Right atrium auricular region (tissue), 2 donors: ENCODE measurements around the gene EFEMP2. TPM values are rescaled to one million over a fixed set of nuclear protein-coding genes. Genes with fewer than 3 reads are reported as not detected.

Source experiments
- DNase-seq: peaks from one replicate; pipeline ENCODE4 v3.0.0-alpha.2; 2019; ENCODE audit warnings: low spot score
- H3K27ac ChIP-seq, 2 donors: fragments of 200-600 bp; sonication (generic); 1 replicate in 1 of 2; 2 replicates in 1 of 2; pipeline ENCODE4 v1.5.1; 2016 to 2019
- H3K27me3 ChIP-seq, 2 donors: fragments of 200-600 bp; sonication (generic); one replicate each; pipeline versions ENCODE4 v1.5.1 to v1.6.0; 2017 to 2019
- H3K36me3 ChIP-seq: fragments of 200-600 bp; sonication (generic); one replicate; pipeline ENCODE4 v1.5.1; 2016
- H3K4me1 ChIP-seq, 2 donors: fragments of 200-600 bp; sonication (generic); one replicate each; pipeline versions ENCODE4 v1.5.1 to v1.6.0; 2017 to 2019
- H3K4me3 ChIP-seq, 2 donors: fragments of 200-600 bp; sonication (generic); 1 replicate in 1 of 2; 2 replicates in 1 of 2; pipeline ENCODE4 v1.5.1; 2017 to 2019; ENCODE audit warnings: mild to moderate bottlenecking in 1 of 2, moderate library complexity in 1 of 2
- H3K9me3 ChIP-seq, 2 donors: fragments of 200-600 bp; sonication (generic); one replicate each; pipeline ENCODE4 v1.5.1; 2019
- total RNA-seq, 2 donors: library from RNA; depleted of rRNA; stranded (reverse); fragments of >200 nt; gene quantifications; one replicate each; pipeline ENCODE4 v1.1.0, GENCODE V29; 2016
- TF ChIP-seq, protein P1 (sequence below), 2 donors: fragments of 200-600 bp; sonication (generic); IDR thresholded peaks; one replicate each; pipeline ENCODE4 v1.5.1; 2019; ENCODE audit warnings: antibody characterized with exemption in 2 of 2

EFEMP2 gene
- total RNA-seq, 2 donors from 2014 or later = 117 to 156 TPM

DNA sequence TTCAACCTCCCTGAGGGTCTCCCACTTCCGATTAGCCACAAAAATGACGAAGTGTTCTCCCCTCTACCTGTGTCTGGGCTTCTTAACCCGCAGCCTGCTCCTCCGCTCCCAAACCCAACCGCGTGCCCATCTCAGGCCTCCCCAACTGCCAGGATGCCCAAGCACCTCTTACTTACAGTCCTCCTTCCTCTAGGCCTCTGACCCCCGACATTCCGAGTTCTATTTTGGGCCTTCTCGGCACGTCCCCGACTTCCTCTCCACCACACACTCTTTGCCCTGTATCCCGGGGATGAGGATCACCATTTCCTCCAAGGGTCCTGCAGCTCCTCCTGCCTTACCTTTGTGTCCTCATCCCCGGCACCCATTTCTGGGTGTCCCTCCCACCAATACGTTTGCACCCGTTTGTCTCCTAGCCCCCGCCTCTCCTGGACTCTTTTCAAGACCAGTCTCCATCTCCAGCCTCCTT, 12.8 kb downstream of the EFEMP2 start:
- peaks cover 0 to 67% of the 10 kb centered on the region in 2 donors for H3K4me1 ChIP-seq
- TF ChIP-seq, protein P1, sequence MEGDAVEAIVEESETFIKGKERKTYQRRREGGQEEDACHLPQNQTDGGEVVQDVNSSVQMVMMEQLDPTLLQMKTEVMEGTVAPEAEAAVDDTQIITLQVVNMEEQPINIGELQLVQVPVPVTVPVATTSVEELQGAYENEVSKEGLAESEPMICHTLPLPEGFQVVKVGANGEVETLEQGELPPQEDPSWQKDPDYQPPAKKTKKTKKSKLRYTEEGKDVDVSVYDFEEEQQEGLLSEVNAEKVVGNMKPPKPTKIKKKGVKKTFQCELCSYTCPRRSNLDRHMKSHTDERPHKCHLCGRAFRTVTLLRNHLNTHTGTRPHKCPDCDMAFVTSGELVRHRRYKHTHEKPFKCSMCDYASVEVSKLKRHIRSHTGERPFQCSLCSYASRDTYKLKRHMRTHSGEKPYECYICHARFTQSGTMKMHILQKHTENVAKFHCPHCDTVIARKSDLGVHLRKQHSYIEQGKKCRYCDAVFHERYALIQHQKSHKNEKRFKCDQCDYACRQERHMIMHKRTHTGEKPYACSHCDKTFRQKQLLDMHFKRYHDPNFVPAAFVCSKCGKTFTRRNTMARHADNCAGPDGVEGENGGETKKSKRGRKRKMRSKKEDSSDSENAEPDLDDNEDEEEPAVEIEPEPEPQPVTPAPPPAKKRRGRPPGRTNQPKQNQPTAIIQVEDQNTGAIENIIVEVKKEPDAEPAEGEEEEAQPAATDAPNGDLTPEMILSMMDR (IDR thresholded peaks at IDR 0.05) = no peak
- H3K4me3 ChIP-seq = peak overlapping the region; percentile 64 to 98
- H3K27ac ChIP-seq = peak overlapping the region; percentile 96
- peak; percentile 67 for DNase-seq
- no peaks in the 10 kb centered on the region for H3K27me3 ChIP-seq
- H3K36me3 ChIP-seq = peaks cover 47% of the 10 kb centered on the region
- no peaks in the 10 kb centered on the region for H3K9me3 ChIP-seq

DNA sequence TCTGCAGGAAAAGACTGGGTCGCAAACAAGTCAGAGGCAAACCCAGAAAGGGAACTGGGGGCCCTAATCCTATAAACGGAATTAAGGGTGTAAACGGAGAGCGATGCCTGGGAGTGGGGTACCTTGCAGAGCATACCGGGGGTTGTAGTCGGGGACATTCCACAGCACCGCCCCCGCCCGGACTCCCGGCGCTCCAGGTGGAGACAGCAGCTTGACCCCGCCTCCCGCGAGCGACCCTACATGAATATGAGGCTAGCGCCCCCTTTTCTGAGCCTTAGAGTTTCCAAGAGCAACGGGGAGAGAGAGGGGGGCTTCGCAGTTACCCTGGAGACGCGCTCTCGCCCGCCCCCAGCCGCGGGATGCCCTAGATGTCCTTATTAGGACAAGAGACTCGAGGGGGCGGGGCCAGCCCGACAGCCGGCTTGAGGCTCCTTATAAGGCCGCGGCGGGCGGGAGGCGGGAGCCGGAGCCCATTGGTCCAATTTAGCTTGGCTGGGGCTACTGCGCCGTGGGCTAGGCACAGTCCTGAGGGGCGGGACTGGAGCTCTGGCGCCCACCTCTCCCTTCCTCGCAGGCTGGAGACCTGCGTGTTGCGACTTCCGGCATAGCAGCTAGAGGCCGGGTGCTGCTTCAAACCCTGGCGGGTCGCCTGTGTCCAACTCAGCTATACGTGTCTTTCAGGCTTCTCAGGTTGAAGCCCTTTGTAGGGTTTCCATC, 13.3 kb downstream of the EFEMP2 start:
- peak; percentile 100 for DNase-seq
- no peaks in the 10 kb centered on the region for H3K27me3 ChIP-seq
- peak overlapping the region; percentile 98 to 100 for H3K4me3 ChIP-seq
- H3K27ac ChIP-seq = peak overlapping the region; percentile 96
- TF ChIP-seq, protein P1 (IDR thresholded peaks at IDR 0.05) = no peak
- H3K9me3 ChIP-seq = no peaks in the 10 kb centered on the region
- H3K4me1 ChIP-seq = peaks cover 0 to 66% of the 10 kb centered on the region in 2 donors
- peaks cover 47% of the 10 kb centered on the region for H3K36me3 ChIP-seq

DNA sequence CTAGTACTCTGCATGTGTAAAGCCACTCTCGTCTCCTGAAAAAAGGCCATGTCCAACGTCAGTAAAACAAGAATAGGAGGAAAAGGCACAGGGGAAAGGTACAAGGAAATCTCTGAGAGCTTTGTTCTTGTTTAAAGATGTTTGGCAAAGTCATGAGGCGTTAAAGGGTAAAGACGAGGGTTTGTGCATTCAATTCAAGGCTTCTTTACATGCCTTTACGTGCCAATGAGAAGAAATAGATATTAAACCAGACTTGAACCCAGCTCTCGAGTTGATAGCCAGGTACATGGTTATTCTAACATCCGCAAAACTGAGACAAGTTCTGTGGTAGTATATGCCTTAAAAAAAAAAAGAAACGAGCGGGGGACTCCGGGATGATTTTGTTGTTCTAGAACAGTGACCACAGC, 13.9 kb downstream of the EFEMP2 start:
- Histone ChIP-seq H3K9me3 (no peaks in the 10 kb centered on the region), H3K4me1 (peaks cover 0 to 61% of the 10 kb centered on the region in 2 donors), H3K4me3 (peak overlapping the region; percentile 98 to 100), H3K27me3 (no peaks in the 10 kb centered on the region), H3K36me3 (peaks cover 47% of the 10 kb centered on the region), H3K27ac (peak overlapping the region; percentile 96)
- TF ChIP-seq, protein P1 (IDR thresholded peaks at IDR 0.05) = no peak
- DNase-seq = no peak

DNA sequence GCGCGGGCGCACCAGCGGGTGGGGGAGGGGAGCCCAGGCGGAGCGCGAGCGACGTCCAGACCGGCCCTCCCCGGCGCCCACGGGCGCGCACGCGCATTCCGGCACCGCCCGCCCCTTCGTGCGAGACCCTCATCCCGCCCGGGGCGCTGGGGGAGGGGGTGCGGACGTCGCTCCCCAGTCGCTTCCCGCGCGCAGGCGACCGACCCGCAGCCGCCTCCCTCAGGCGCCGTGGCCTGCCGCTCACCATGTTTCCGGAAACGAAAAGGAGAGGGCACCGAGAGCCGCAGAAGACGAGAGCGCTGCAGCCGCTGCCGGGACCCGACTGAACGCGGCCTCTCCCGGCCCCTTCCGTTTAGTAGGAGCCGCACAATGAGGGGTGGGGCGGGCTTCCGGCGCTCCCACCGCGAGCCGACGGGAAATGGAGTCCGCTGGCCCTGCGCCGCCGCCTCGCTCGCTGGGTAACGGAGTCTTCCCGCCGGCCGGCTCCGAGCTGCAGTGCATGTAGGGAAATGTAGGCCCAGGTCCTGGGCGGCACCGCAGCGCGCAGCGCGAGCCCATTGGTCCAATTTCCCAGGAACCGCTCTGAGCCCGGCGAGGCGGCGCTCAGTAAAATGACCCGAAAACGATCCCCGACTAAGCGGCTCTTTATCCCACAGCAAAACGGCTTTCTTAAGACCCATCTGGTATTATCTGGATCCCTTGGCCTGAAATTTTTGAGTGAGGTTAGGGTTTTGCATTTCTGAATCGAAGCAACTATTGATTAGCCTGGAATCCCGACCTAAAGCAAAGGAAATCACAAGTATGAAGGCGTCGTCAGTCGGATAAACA, 14.5 kb downstream of the EFEMP2 start, which contains the start of gene CFL1:
CFL1 (minus strand) TSS at position 328 of the 828 bp plus-strand sequence; CDS start at position 247, 81 bp downstream.
- H3K36me3 ChIP-seq = peaks cover 47% of the 10 kb centered on the region
- peaks cover 0 to 57% of the 10 kb centered on the region in 2 donors for H3K4me1 ChIP-seq
- H3K4me3 ChIP-seq = peak within 1 kb of the TSS; percentile 98 to 100
- TF ChIP-seq, protein P1 (IDR thresholded peaks at IDR 0.05) = peak in 1 of 2 donors; percentile 10
- no peaks in the 10 kb centered on the region for H3K27me3 ChIP-seq
- DNase-seq = peak; percentile 99
- H3K9me3 ChIP-seq = no peaks in the 10 kb centered on the region
- H3K27ac ChIP-seq = peak within 1 kb of the TSS; percentile 96

DNA sequence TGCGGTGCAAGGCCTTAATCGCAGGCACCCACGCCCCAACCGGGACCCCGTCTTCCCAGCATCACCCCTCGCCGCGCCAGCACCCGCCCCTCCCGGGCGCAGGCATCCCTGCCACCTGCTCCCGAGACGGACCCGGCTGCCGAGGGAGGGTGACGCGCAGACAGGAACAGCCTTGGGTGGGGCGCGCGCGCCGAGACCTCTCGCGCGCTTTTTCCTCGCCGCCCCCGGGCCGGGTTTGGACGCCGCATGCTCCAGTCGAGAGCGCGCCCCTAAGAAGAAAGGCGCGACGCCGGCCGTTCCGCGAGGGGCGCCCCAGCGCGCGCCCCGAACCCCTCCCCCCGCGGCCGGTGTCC, 15.1 kb downstream of the EFEMP2 start:
- Histone ChIP-seq H3K9me3 (no peaks in the 10 kb centered on the region), H3K36me3 (peaks cover 47% of the 10 kb centered on the region), H3K27me3 (no peaks in the 10 kb centered on the region), H3K4me1 (peaks cover 0 to 51% of the 10 kb centered on the region in 2 donors), H3K27ac (peak overlapping the region; percentile 96), H3K4me3 (peak overlapping the region; percentile 98 to 100)
- TF ChIP-seq, protein P1 (IDR thresholded peaks at IDR 0.05) = no peak
- DNase-seq = no peak
